Psoas muscle (tissue), 8 donors: Measurements from ENCODE around the gene KLC3. TPM values are rescaled to one million over a fixed set of nuclear protein-coding genes. Genes with fewer than 3 reads are reported as not detected.

ENCODE experiments used
- ATAC-seq, 4 donors: fragments of 200-7000 bp; cut with Tn5 transposase; one replicate each; pipeline ENCODE4 v1.9.1; 2020; ENCODE audit warnings: moderate library complexity in 3 of 4, mild to moderate bottlenecking in 2 of 4
- DNase-seq, 2 donors: peaks; one replicate each; pipeline ENCODE4 v3.0.0-alpha.2; 2020
- H3K27ac ChIP-seq: fragments of 200-600 bp; one replicate; pipeline ENCODE4 v1.8.0; 2022
- H3K27me3 ChIP-seq, 3 donors: fragments of 200-600 bp in 1 of 3; one replicate each; pipeline versions ENCODE4 v1.6.1 to v1.8.0; 2013 to 2022; ENCODE audit warnings: low read length in 2 of 3, mild to moderate bottlenecking in 2 of 3, moderate library complexity in 1 of 3; ENCODE audit not compliant: insufficient read depth in 3 of 3
- H3K36me3 ChIP-seq, 2 donors: fragments of 200-600 bp in 1 of 2; one replicate each; pipeline versions ENCODE4 v1.6.1 to v1.8.0; 2013 to 2022; ENCODE audit warnings: low read depth in 1 of 2, mild to moderate bottlenecking in 1 of 2, moderate library complexity in 1 of 2; ENCODE audit not compliant: insufficient read depth in 1 of 2
- H3K4me1 ChIP-seq: fragments of 200-600 bp; one replicate; pipeline ENCODE4 v1.8.0; 2022
- H3K4me3 ChIP-seq: fragments of 200-600 bp; one replicate; pipeline ENCODE4 v1.8.0; 2022; ENCODE audit warnings: mild to moderate bottlenecking
- H3K9me3 ChIP-seq: fragments of 200-600 bp; one replicate; pipeline ENCODE4 v1.8.0; 2022
- WGBS, 3 donors: extraction: QIAGEN DNeasy Blood & Tissue Kit; methylation state at CpG; one replicate each; pipeline versions ENCODE4 v1.1.6 to v1.1.7; 2013; 5-methylcytosine and 5-hydroxymethylcytosine counted together
- intact Hi-C, 2 donors: fragments of 100-400 bp; cut with DNase I; formaldehyde crosslinking; loops; one replicate each; pipeline versions ENCODE4 v1.11.0 to v1.14.2; 2022
- polyA plus RNA-seq, 3 donors: library from polyadenylated mRNA; stranded (reverse); fragments of 200-250 nt; gene quantifications; one replicate each; pipeline ENCODE4 v1.2.3, GENCODE V29; 2013
- total RNA-seq, 4 donors: library from RNA; stranded (reverse); fragmentation: NEBNext Ultra II Directional in 2 of 4; extraction: Animal tissue kit (Norgen Biotek cat#: 25700) in 2 of 4; gene quantifications; one replicate each; pipeline versions ENCODE4 v1.2.1 to v1.2.4, GENCODE V29; 2021 to 2023
- TF ChIP-seq, protein P1 (sequence below): fragments of 200-600 bp; IDR thresholded peaks from one replicate; pipeline ENCODE4 v1.8.0; 2022; ENCODE audit warnings: antibody characterized with exemption
- donor health status: healthy with polysubstance abuse.
- donor health status: DM: no; HTN: no; CAD: no; lungs with moderate emphysema.
- donor health status: Bipolar disorder and iron deficiency.
- donor health status: healthy.
- donor health status: DM: yes; HTN: yes; CAD: no.
- donor health status: DM: no; HTN: no; CAD: no.
- donor health status: DM: no; HTN: no; CAD: no.
- donor health status: DM: yes; HTN: yes; CAD: no.

The KLC3 gene
- total and polyA plus RNA-seq, 7 donors, result 0.03 to 0.27 (median 0.08) TPM; not detected in 3

DNA sequence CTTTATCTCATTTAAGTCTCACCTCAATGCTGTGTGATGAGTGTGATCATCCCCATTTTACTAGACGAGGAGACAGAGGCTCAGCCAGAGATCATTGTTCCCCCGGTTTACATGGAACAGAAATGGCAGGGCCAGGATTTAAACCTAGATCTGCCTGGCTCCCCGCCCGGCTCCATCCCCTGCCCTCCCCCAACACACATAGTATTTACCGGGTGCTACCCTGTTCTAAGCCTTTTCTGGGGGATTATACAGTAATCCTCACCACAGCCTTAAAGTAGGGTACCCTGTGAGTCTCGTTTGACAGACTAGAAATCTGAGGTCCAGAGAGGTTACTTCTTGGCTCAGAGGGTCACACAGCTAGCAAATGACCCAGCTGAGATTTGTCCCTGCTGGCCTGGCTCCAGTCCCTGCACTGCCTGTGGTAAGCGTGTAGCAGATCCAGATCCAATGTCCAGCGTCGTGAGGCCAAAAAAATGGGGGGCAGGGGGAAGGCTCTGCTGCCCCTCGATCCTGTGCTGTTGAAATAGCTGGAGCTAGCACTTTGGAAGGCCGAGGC, 3.8 kb upstream of the KLC3 start:
- 51 to 59% (median 54%) methylated on average over 11 of the region's 11 CpGs for WGBS, 3 donors
- Histone ChIP-seq H3K4me1 (no peaks in the 10 kb centered on the region), H3K4me3 (no peak overlapping the region), H3K27me3 (peaks cover 0 to 29% (median 6%) of the 10 kb centered on the region in 3 donors), H3K36me3 (no peaks in the 10 kb centered on the region), H3K9me3 (no peaks in the 10 kb centered on the region), H3K27ac (no peak overlapping the region)
- TF ChIP-seq, protein P1, sequence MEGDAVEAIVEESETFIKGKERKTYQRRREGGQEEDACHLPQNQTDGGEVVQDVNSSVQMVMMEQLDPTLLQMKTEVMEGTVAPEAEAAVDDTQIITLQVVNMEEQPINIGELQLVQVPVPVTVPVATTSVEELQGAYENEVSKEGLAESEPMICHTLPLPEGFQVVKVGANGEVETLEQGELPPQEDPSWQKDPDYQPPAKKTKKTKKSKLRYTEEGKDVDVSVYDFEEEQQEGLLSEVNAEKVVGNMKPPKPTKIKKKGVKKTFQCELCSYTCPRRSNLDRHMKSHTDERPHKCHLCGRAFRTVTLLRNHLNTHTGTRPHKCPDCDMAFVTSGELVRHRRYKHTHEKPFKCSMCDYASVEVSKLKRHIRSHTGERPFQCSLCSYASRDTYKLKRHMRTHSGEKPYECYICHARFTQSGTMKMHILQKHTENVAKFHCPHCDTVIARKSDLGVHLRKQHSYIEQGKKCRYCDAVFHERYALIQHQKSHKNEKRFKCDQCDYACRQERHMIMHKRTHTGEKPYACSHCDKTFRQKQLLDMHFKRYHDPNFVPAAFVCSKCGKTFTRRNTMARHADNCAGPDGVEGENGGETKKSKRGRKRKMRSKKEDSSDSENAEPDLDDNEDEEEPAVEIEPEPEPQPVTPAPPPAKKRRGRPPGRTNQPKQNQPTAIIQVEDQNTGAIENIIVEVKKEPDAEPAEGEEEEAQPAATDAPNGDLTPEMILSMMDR, result no peak
- intact Hi-C loops, result loop anchor here (5.0 to 10.0 kb wide), 4 partner anchors 84 to 242 kb away; partner anchors contain the start of genes MARK4 (in 2 of the 2) and PPP1R37 (in 1 of the 2)
- no peak for DNase-seq
- ATAC-seq, result no peak

DNA sequence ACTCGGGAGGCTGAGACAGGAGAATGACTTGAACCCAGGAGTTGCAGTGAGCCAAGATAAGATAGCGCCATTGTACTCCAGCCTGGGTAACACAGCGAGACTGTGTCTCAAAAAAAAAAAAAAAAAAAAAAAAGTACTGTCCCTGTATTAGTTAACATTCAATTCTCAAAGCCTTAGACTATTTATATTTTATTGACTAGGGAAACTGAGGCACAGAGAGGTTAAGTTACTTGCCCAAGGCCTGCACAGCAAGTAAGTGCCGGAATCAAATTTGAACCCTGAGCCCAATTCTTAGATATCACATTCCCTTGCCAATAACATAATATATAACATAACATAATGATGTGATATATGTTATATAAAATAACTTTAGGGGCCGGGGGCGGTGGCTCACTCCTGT, 921 bp upstream of the KLC3 start:
- Histone ChIP-seq H3K9me3 (no peaks in the 10 kb centered on the region), H3K27me3 (peaks cover 0 to 29% (median 6%) of the 10 kb centered on the region in 3 donors), H3K4me3 (no peak overlapping the region), H3K36me3 (no peaks in the 10 kb centered on the region), H3K4me1 (no peaks in the 10 kb centered on the region), H3K27ac (no peak overlapping the region)
- ATAC-seq (no peak), DNase-seq (no peak)
- TF ChIP-seq, protein P1, result no peak
- intact Hi-C loops, result loop anchor here (2.0 to 10.0 kb wide), 5 partner anchors 87 to 245 kb away; partner anchors contain the start of genes MARK4 (in 2 of the 2) and PPP1R37 (in 1 of the 2)
- WGBS, 3 donors, result 85 to 88% (median 85%) methylated on average over 6 of the region's 6 CpGs

DNA sequence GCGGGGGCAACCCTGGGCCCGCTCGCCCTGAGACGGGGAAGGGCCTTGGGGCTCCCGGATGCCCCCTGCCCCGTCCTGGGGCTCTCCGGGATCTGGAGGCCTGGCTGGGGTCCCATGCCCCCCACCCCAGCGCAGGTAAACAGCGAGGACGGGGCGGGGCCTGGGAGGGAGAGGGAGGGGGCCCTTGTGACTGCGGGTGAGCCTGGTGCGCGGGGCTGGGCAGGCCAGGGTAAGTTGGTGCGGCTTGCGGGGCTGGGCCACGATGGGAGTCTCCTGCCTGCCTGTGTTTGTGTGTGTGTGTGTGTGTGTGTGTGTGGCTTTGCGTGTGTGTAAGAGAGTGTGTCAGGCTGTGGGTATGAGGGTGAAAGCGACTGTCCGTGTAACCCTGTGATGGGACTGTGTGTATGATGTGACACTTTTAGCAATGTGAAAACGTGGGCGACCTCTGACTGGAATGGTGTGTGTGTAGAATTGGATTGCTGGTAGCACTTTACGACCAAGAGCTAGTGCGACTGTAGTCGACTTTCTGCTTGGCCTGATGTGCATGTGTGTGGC, 426 bp downstream of the KLC3 start:
- Histone ChIP-seq H3K27me3 (peaks cover 0 to 29% (median 6%) of the 10 kb centered on the region in 3 donors), H3K27ac (no peak overlapping the region), H3K36me3 (no peaks in the 10 kb centered on the region), H3K4me3 (peak overlapping the region; percentile 49), H3K4me1 (no peaks in the 10 kb centered on the region), H3K9me3 (no peaks in the 10 kb centered on the region)
- WGBS, 3 donors, result 12 to 17% (median 14%) methylated on average over 19 to 25 of the region's 25 CpGs
- DNase-seq (no peak), ATAC-seq (no peak)
- intact Hi-C loops, result no loop called here
- TF ChIP-seq, protein P1, result no peak

DNA sequence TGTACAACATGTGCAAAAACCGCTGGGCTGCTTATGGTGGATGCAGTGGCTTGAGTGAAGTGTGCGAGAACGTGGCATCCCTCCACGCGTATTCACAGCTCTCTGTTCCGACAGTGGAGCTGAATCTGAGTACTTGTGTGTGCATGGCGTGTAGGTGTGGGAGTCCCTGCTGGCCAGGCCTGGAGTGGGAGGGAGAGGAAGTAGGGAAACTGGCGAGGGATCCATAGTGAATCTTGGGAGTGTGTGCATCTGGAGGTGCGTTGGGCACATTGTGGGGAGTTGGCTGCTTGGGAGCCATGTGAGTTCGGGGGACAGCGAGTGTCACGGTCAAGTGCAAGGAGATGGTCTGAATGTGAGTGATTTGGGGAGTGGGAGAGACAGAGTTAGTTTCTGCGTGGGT, 2.4 kb downstream of the KLC3 start:
- no peak overlapping the region for H3K27ac ChIP-seq
- WGBS, 3 donors, result 71 to 72% (median 72%) methylated on average over 13 of the region's 13 CpGs
- intact Hi-C loops, result no loop called here
- H3K4me3 ChIP-seq, result no peak overlapping the region
- peaks cover 0 to 34% (median 12%) of the 10 kb centered on the region in 3 donors for H3K27me3 ChIP-seq
- no peaks in the 10 kb centered on the region for H3K36me3 ChIP-seq
- no peak for DNase-seq
- TF ChIP-seq, protein P1, result no peak
- ATAC-seq, result no peak
- H3K9me3 ChIP-seq, result no peaks in the 10 kb centered on the region
- no peaks in the 10 kb centered on the region for H3K4me1 ChIP-seq
